Astrocyte of the spinal cord (primary cell): ENCODE data around the gene CNTN2.

Experiments
- DNase-seq: peaks from one replicate; pipeline ENCODE4 v3.0.0; 2011; ENCODE audit warnings: low read depth, low spot score
- H3K4me3 ChIP-seq: 2 replicates; pipeline ENCODE4 v1.5.1; 2011; ENCODE audit warnings: low read depth, mild to moderate bottlenecking, low read length, moderate library complexity
- in situ Hi-C: cut with HindIII; loops from 2 replicates; pipeline ENCODE4 v1.10.0; 2017; ENCODE audit warnings: low sequenced_read_pairs
- TF ChIP-seq, protein P1 (sequence below): IDR thresholded peaks from 2 replicates; pipeline ENCODE4 v1.5.1; 2012; ENCODE audit warnings: low read depth, mild to moderate bottlenecking, low read length, inconsistent platforms

CNTN2 gene

DNA sequence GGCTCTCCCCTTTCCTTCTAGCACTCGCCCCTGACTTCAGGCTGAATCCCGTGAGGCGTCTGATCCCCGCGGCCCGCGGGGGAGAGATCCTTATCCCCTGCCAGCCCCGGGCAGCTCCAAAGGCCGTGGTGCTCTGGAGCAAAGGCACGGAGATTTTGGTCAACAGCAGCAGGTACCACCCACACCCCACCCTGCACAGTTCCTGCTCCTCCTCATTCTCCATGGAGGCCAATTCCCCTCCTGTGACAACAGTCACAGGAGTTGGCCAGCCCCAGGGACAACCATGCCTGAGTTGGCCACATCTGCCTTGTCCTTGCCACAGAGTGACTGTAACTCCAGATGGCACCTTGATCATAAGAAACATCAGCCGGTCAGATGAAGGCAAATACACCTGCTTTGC is 21.3 kb downstream of the CNTN2 start:
- in situ Hi-C loops: no loop called here
- TF ChIP-seq, protein P1, sequence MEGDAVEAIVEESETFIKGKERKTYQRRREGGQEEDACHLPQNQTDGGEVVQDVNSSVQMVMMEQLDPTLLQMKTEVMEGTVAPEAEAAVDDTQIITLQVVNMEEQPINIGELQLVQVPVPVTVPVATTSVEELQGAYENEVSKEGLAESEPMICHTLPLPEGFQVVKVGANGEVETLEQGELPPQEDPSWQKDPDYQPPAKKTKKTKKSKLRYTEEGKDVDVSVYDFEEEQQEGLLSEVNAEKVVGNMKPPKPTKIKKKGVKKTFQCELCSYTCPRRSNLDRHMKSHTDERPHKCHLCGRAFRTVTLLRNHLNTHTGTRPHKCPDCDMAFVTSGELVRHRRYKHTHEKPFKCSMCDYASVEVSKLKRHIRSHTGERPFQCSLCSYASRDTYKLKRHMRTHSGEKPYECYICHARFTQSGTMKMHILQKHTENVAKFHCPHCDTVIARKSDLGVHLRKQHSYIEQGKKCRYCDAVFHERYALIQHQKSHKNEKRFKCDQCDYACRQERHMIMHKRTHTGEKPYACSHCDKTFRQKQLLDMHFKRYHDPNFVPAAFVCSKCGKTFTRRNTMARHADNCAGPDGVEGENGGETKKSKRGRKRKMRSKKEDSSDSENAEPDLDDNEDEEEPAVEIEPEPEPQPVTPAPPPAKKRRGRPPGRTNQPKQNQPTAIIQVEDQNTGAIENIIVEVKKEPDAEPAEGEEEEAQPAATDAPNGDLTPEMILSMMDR: no peak
- DNase-seq: no peak
- no peak overlapping the region for H3K4me3 ChIP-seq

DNA sequence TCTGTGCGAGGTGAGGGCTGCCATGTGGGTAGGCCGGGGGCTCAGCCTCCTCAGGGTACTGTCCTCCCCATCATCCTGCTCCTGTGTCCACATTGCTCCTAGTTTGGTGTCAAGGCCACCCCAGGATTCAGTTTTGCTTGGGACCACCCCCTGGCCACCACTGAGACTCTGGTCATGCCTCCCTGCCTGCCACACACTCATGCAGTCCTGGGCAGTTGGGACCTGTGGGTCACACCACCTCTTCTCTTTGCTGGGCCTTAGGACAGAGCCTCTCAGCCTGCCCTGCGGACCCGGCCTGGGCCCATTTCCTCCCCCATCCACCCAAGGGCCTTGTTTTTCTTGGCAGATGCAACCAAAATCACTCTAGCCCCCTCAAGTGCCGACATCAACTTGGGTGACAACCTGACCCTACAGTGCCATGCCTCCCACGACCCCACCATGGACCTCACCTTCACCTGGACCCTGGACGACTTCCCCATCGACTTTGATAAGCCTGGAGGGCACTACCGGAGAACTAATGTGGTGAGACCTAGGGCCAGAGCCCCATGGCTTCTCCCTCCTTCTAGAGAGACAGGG is 21.8 kb downstream of the CNTN2 start:
- TF ChIP-seq, protein P1: no peak
- H3K4me3 ChIP-seq: no peak overlapping the region
- in situ Hi-C loops: no loop called here
- no peak for DNase-seq

DNA sequence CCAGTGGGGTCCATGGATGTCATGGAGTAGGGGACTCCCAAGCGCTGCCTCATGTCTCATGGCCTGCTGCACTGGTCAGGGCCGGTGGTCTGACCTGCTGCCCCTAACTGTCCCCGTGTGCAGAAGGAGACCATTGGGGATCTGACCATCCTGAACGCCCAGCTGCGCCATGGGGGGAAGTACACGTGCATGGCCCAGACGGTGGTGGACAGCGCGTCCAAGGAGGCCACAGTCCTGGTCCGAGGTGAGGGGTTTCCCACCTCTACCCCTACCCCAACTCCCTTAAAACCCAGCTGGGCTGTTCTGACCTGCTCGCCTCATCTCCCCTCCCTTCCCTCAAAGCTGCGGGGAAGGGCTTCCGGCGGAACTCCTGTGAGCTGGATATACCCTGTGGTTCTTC is 22.7 kb downstream of the CNTN2 start:
- in situ Hi-C loops: no loop called here
- H3K4me3 ChIP-seq: no peak overlapping the region
- DNase-seq: no peak
- TF ChIP-seq, protein P1: no peak

DNA sequence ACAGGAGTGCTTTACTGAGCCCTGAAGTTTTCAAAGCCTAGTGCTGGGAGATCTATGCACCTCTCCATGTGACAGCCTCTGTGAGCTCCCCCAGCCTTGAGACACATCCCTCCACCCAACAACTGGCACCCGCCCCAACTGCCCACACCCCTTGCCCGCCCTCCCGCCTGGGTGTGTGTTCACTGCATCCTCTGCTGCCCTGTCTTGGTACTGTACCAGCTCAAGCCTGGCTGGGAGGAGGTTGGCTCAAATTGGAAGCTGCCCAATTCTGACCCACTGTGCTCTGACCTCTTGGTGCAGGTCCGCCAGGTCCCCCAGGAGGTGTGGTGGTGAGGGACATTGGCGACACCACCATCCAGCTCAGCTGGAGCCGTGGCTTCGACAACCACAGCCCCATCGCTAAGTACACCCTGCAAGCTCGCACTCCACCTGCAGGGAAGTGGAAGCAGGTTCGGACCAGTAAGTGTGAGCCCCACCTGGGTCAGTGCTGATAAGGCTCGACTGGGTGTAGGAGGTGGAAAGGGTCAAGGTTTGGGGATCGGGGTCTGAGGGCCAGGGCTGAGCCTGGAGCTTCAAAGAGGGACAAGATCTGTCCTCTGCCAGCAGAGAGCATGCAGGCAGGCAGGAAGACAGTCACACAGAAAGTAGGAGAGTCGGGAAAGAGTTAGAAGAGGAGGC is 23.3 kb downstream of the CNTN2 start:
- TF ChIP-seq, protein P1: no peak
- in situ Hi-C loops: no loop called here
- no peak for DNase-seq
- no peak overlapping the region for H3K4me3 ChIP-seq

DNA sequence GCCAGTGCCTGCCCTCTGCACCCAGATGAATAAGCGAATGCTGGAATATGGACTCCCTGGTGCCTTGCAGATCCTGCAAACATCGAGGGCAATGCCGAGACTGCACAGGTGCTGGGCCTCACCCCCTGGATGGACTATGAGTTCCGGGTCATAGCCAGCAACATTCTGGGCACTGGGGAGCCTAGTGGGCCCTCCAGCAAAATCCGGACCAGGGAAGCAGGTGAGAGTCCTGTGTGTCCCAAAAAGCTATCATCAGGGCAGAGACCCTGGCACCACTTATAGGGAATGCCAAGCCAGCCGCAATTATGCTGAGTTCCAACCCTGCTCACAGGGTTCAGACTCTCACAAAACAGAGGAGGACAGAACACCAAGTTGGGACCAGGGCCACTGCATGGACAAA is 24.0 kb downstream of the CNTN2 start:
- no peak overlapping the region for H3K4me3 ChIP-seq
- no peak for DNase-seq
- in situ Hi-C loops: no loop called here
- TF ChIP-seq, protein P1: no peak

DNA sequence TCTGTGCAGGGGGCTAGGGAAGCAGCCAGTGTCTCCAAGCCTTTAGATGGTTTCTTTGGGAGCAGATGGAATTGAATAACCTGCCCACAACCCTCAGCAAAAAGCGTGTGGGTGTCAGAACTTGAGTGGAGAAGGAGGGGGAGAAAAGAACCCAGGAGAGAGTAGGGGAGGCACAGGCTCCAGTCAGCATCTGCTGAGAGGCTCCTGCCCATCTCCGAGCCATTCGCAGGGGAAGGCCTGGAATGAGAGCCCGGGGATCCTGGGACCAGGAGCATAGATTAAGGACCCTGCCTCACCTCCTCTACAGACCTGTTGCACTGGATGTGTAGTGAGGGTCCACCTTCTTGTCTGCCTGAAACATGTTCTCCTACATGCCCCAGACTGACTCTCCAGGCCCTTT is 25.0 kb downstream of the CNTN2 start:
- H3K4me3 ChIP-seq: no peak overlapping the region
- in situ Hi-C loops: no loop called here
- DNase-seq: no peak
- TF ChIP-seq, protein P1: no peak
